B cell (primary cell): Measurements from ENCODE around the gene MRPL4. TPM values are rescaled to one million over a fixed set of nuclear protein-coding genes. Genes with fewer than 3 reads are reported as not detected.

ENCODE experiments used
- ATAC-seq: fragments of 200-7000 bp; cut with Tn5 transposase; one replicate; pipeline ENCODE4 v1.10.0; 2021; ENCODE audit warnings: low read depth, mild to moderate bottlenecking, moderate number of reproducible peaks, moderate library complexity
- CTCF ChIA-PET: fragments of 350-600 bp; sonication (Branson Sonifier 250); formaldehyde crosslinking; loops from one replicate; lab custom pipeline; 2021; ENCODE audit warnings: antibody characterized with exemption, inconsistent platforms; lab: Charles Lee
- POLR2A ChIA-PET: fragments of 350-600 bp; sonication (Branson Sonifier 250); formaldehyde crosslinking; loops from one replicate; lab custom pipeline; 2021; ENCODE audit warnings: antibody characterized with exemption; lab: Charles Lee
- DNase-seq: peaks from one replicate; pipeline ENCODE4 v3.0.0; 2013
- H2AFZ ChIP-seq: 2 replicates; pipeline ENCODE4 v1.6.1; 2012; ENCODE audit warnings: mild to moderate bottlenecking, low read depth, low read length; ENCODE audit not compliant: insufficient read depth, poor library complexity, severe bottlenecking
- H3K27ac ChIP-seq, 2 donors: 1 replicate in 1 of 2; 2 replicates in 1 of 2; pipeline ENCODE4 v1.5.1; 2012 to 2013; ENCODE audit warnings: low read length in 2 of 2, mild to moderate bottlenecking in 2 of 2, moderate library complexity in 1 of 2
- H3K27me3 ChIP-seq, 4 experiments: fragments of 200-600 bp in 1 of 4; sonication (generic) in 1 of 4; replicated peaks in 1 of 4; 1 replicate in 2 of 4; 2 replicates in 2 of 4; pipeline versions ENCODE4 v1.6.1 to v1.7.0; 2013 to 2016; ENCODE audit warnings: low read length in 3 of 4, mild to moderate bottlenecking in 2 of 4, mixed read lengths in 1 of 4, moderate library complexity in 1 of 4; ENCODE audit not compliant: insufficient read depth in 4 of 4, control insufficient read depth in 3 of 4; ENCODE audit errors: control extremely low read depth in 1 of 4
- H3K36me3 ChIP-seq, 2 experiments: replicated peaks in 1 of 2; 1 replicate in 1 of 2; 2 replicates in 1 of 2; pipeline versions ENCODE4 v1.6.1 to v1.7.1; 2013; ENCODE audit warnings: low read length in 1 of 2; ENCODE audit not compliant: insufficient read depth in 2 of 2, control insufficient read depth in 1 of 2; ENCODE audit errors: control extremely low read depth in 1 of 2, extremely low read depth in 1 of 2
- H3K4me1 ChIP-seq, 2 donors: fragments of 200-600 bp in 1 of 2; sonication (generic) in 1 of 2; 1 replicate in 1 of 2; 2 replicates in 1 of 2; pipeline versions ENCODE4 v1.5.1 to v1.6.1; 2013 to 2017; ENCODE audit warnings: low read length in 2 of 2; ENCODE audit not compliant: control insufficient read depth in 2 of 2, insufficient read depth in 2 of 2
- H3K4me2 ChIP-seq: replicated peaks from 2 replicates; pipeline ENCODE3; 2012; ENCODE audit warnings: mild to moderate bottlenecking, low read depth, low read length; ENCODE audit not compliant: poor library complexity, severe bottlenecking
- H3K4me3 ChIP-seq, 5 experiments: fragments of 200-600 bp in 1 of 5; sonication (generic) in 1 of 5; 1 replicate in 3 of 5; 2 replicates in 2 of 5; pipeline versions ENCODE4 v1.5.1 to v1.7.0; 2011 to 2016; ENCODE audit warnings: low read length in 4 of 5, mild to moderate bottlenecking in 4 of 5, low read depth in 2 of 5, control low read depth in 1 of 5, moderate library complexity in 1 of 5; ENCODE audit not compliant: insufficient read depth in 1 of 5; ENCODE audit errors: control extremely low read depth in 1 of 5, extremely low read depth in 1 of 5
- H3K79me2 ChIP-seq: fragments of 200-600 bp; sonication (generic); one replicate; pipeline ENCODE4 v1.6.0; 2016; ENCODE audit warnings: low read length; ENCODE audit not compliant: control insufficient read depth, insufficient read depth
- H3K9ac ChIP-seq: fragments of 200-600 bp; sonication (generic); 2 replicates; pipeline ENCODE4 v1.6.1; 2017; ENCODE audit warnings: mild to moderate bottlenecking, low read length, moderate library complexity
- H3K9me3 ChIP-seq, 3 donors: one replicate each; pipeline versions ENCODE4 v1.6.1 to v1.7.1; 2013; ENCODE audit warnings: low read length in 2 of 3; ENCODE audit not compliant: control insufficient read depth in 2 of 3, insufficient read depth in 1 of 3; ENCODE audit errors: control extremely low read depth in 1 of 3
- H4K20me1 ChIP-seq: 2 replicates; pipeline ENCODE4 v1.6.0; 2012; ENCODE audit warnings: mild to moderate bottlenecking, low read length; ENCODE audit not compliant: insufficient read depth, control insufficient read depth, poor library complexity, severe bottlenecking
- H3K27ac Mint-ChIP-seq: one replicate; pipeline ENCODE4 v1.8.0; 2021; ENCODE audit warnings: mixed read lengths
- H3K27me3 Mint-ChIP-seq: one replicate; pipeline ENCODE4 v1.8.0; 2021; ENCODE audit warnings: mixed read lengths
- H3K4me1 Mint-ChIP-seq: one replicate; pipeline ENCODE4 v1.8.0; 2021; ENCODE audit warnings: mixed read lengths
- H3K4me3 Mint-ChIP-seq: one replicate; pipeline ENCODE4 v1.8.0; 2021; ENCODE audit warnings: mixed read lengths
- H3K9me3 Mint-ChIP-seq: one replicate; pipeline ENCODE4 v1.8.0; 2022; ENCODE audit warnings: mixed read lengths; ENCODE audit not compliant: insufficient read depth
- CTCF ChIP-seq: fragments of 200-600 bp; IDR thresholded peaks from one replicate; pipeline ENCODE4 v1.8.0; 2022; ENCODE audit warnings: antibody characterized with exemption, mild to moderate bottlenecking
- EZH2 ChIP-seq: IDR thresholded peaks from 2 replicates; pipeline ENCODE4 v1.6.1; 2012; ENCODE audit warnings: borderline replicate concordance, low read depth, mild to moderate bottlenecking, moderate library complexity, low read length; ENCODE audit not compliant: insufficient read depth, poor library complexity, severe bottlenecking
- WGBS: methylation state at CpG from one replicate; pipeline ENCODE4 v1.1.5; 2013; ENCODE audit warnings: missing lambda C conversion rate; ENCODE audit not compliant: insufficient coverage; 5-methylcytosine and 5-hydroxymethylcytosine counted together
- intact Hi-C: fragments of 100-400 bp; cut with micrococcal nuclease; formaldehyde crosslinking; loops from one replicate; pipeline ENCODE4 v1.10.0; 2022
- polyA plus RNA-seq: library from polyadenylated mRNA; depleted of rRNA; stranded (reverse); fragments of >200 nt; gene quantifications from 2 replicates; pipeline ENCODE4 v1.2.3, GENCODE V29; 2012
- total RNA-seq, 2 donors: library from RNA; stranded (reverse); fragments of 120-200 nt in 1 of 2; gene quantifications; 1 replicate in 1 of 2; 2 replicates in 1 of 2; pipeline versions ENCODE4 v1.2.3 to v1.2.4, GENCODE V29; 2013 to 2022

MRPL4 gene
- total and polyA plus RNA-seq, 2 donors (not counting 1 experiment from before 2014, with no cell fraction given): 39.8 to 81.1 TPM

- WGBS: 1% methylated on average over 33 of the region's 37 CpGs
- Histone ChIP-seq H3K9ac (peak overlapping the region; percentile 74), H3K36me3 (peaks cover 0 to 3% of the 10 kb centered on the region in 2 experiments), H2AFZ (peak overlapping the region; percentile 12), H3K4me1 (peaks cover 13 to 35% of the 10 kb centered on the region in 2 donors), H3K9me3 (no peaks in the 10 kb centered on the region), H3K27ac (peak overlapping the region; percentile 90 to 97), H3K4me3 (peak overlapping the region; percentile 41 to 72 (median 56)), H3K79me2 (peaks cover 3% of the 10 kb centered on the region), H4K20me1 (no peaks in the 10 kb centered on the region), H3K27me3 (no peaks in the 10 kb centered on the region), H3K4me2 (peak overlapping the region; percentile 84)
- no peaks in the 10 kb centered on the region for H3K27me3 Mint-ChIP-seq
- intact Hi-C loops: loop anchor here (1.0 to 2.0 kb wide), 6 partner anchors 17 to 111 kb away; partner anchors contain the start of genes FDX2, ICAM4, RAVER1 and TYK2
- H3K4me1 Mint-ChIP-seq: peaks cover 35% of the 10 kb centered on the region
- H3K9me3 Mint-ChIP-seq: no peaks in the 10 kb centered on the region
- peak overlapping the region; percentile 88 for H3K4me3 Mint-ChIP-seq
- TF ChIP-seq CTCF (no peak), EZH2 (no peak)
- peak; percentile 64 for ATAC-seq
- CTCF ChIA-PET: interaction anchor here (0.7 to 9.2 kb wide), 25 partner anchors 10 to 372 kb away, joined by 3 to 570 read pairs (median 6); partner anchors contain the start of genes CDC37, ICAM4, ICAM5 and KRI1
- DNase-seq: peak; percentile 93
- H3K27ac Mint-ChIP-seq: peak overlapping the region; percentile 94
- POLR2A ChIA-PET: interaction anchor here (0.6 to 3.5 kb wide), 12 partner anchors 10 to 374 kb away, joined by 3 to 32 read pairs (median 4); partner anchors contain the start of genes ICAM4, ICAM5, RAVER1 and TYK2
Observed at GRCh38 chr19:10270180-10270615, 18.2 kb downstream of the MRPL4 start.
